Heart left ventricle (tissue), 16 donors: Measurements from ENCODE around the gene MKRN2OS. TPM values are rescaled to one million over a fixed set of nuclear protein-coding genes. Genes with fewer than 3 reads are reported as not detected.
A peak's percentile ranks its signal among the peaks of the same experiment; 100 is the strongest.
"Not testable (repeated sequence)": the region's sequence is repeated elsewhere in the genome, so short reads cannot be mapped to it uniquely, and the experiment has no call there.

Experiments used
- ATAC-seq, 4 donors: fragments of 200-7000 bp; cut with Tn5 transposase; one replicate each; pipeline ENCODE4 v1.9.1; 2020 to 2022; ENCODE audit warnings: moderate library complexity in 4 of 4, mild to moderate bottlenecking in 3 of 4, moderate number of reproducible peaks in 1 of 4
- DNase-seq, 5 donors: peaks; one replicate each; pipeline ENCODE4 v3.0.0-alpha.2; 2020
- H3K27ac ChIP-seq, 12 donors: fragments of 200-600 bp; sonication (generic) in 4 of 12; one replicate each; pipeline versions ENCODE4 v1.5.0 to v1.8.0; 2016 to 2022; ENCODE audit warnings: mild to moderate bottlenecking in 2 of 12
- H3K27me3 ChIP-seq, 9 donors: fragments of 200-600 bp; sonication (generic) in 2 of 9; one replicate each; pipeline versions ENCODE4 v1.5.1 to v1.8.0; 2016 to 2022; ENCODE audit warnings: mild to moderate bottlenecking in 3 of 9
- H3K36me3 ChIP-seq, 9 donors: fragments of 200-600 bp; sonication (generic) in 2 of 9; one replicate each; pipeline versions ENCODE4 v1.5.0 to v1.8.0; 2018 to 2022; ENCODE audit warnings: mild to moderate bottlenecking in 2 of 9
- H3K4me1 ChIP-seq, 12 donors: fragments of 200-600 bp; sonication (generic) in 4 of 12; one replicate each; pipeline versions ENCODE4 v1.5.0 to v1.8.0; 2016 to 2022; ENCODE audit warnings: mild to moderate bottlenecking in 3 of 12
- H3K4me3 ChIP-seq, 12 donors: fragments of 200-600 bp; sonication (generic) in 4 of 12; one replicate each; pipeline versions ENCODE4 v1.5.0 to v1.8.0; 2017 to 2022; ENCODE audit warnings: mild to moderate bottlenecking in 9 of 12, moderate library complexity in 4 of 12
- H3K9me3 ChIP-seq, 12 donors: fragments of 200-600 bp; sonication (generic) in 4 of 12; one replicate each; pipeline versions ENCODE4 v1.5.0 to v1.8.0; 2016 to 2022; ENCODE audit warnings: mild to moderate bottlenecking in 1 of 12
- CTCF ChIP-seq, 12 donors: fragments of 200-600 bp; sonication (generic) in 4 of 12; IDR thresholded peaks; one replicate each; pipeline versions ENCODE4 v1.5.0 to v1.8.0; 2018 to 2022; ENCODE audit warnings: antibody characterized with exemption in 12 of 12, mild to moderate bottlenecking in 5 of 12
- POLR2A ChIP-seq, 2 donors: fragments of 450-650 bp; IDR thresholded peaks; one replicate each; pipeline ENCODE4 v1.6.1; 2017; ENCODE audit warnings: antibody characterized with exemption in 2 of 2, mild to moderate bottlenecking in 2 of 2, moderate library complexity in 2 of 2
- WGBS, 4 donors: extraction: QIAGEN DNeasy Blood & Tissue Kit in 2 of 4; methylation state at CpG; one replicate each; pipeline versions ENCODE4 v1.1.5 to v1.1.7; 2013 to 2018; 5-methylcytosine and 5-hydroxymethylcytosine counted together
- intact Hi-C, 10 donors: fragments of 100-400 bp; cut with DNase I; formaldehyde crosslinking; loops; one replicate each; pipeline versions ENCODE4 v1.11.1 to v1.14.2; 2022
- polyA plus RNA-seq, 2 donors: library from polyadenylated mRNA; stranded (reverse); fragments of 200-250 nt; gene quantifications; one replicate each; pipeline ENCODE4 v1.2.3, GENCODE V29; 2013
- total RNA-seq, 9 donors: library from RNA; depleted of rRNA in 2 of 9; stranded (reverse); fragments of >200 nt in 2 of 9; fragmentation: NEBNext Ultra II Directional in 3 of 9; extraction: Animal tissue kit (Norgen Biotek cat#: 25700) in 3 of 9; gene quantifications; one replicate each; pipeline versions ENCODE4 v1.1.0 to v1.2.4, GENCODE V29; 2016 to 2023
- donor health status: ischemic (EF 13 %, LVEDD 7.1; RV severe dilation, severe dysfunction).
- donor health status: healthy with polysubstance abuse.
- donor health status: DM: no; HTN: yes; CAD: no.
- donor health status: DM: no; HTN: no; CAD: no.
- donor health status: ischemic (EF 25% LVEDD 6.9; RV normal size, moderate dysfunction).
- donor health status: ischemic (EF 25% LVEDD 5.7; RV mildly dilated, moderate dysfunction).
- donor health status: healthy.
- donor health status: DM: yes; HTN: yes; CAD: no.
- donor health status: ischemic (EF 35%, LVEDD 5.7; RV mildly dilated, moderate dysfunction).
- donor health status: nonischemic (EF 11% LVEDD 7.7; RV severe dilation, severe dysfunction).
- donor health status: DM: yes; HTN: yes; CAD: no.
- donor health status: PGD.
- donor health status: ischemic (EF 29% LVEDD 5.4; RV normal size, mild dysfunction).
- donor health status: nonischemic (EF 23%, LVEDD 6.1; RV moderate dilation, normal function).

The MKRN2OS gene
- total and polyA plus RNA-seq, 11 donors, result 0.42 to 11.4 (median 1.1) TPM; not detected in 4

GRCh38 chr3:12553921-12554391, 8.7 kb upstream of the MKRN2OS start:
- Histone ChIP-seq H3K9me3 (no peaks in the 10 kb centered on the region), H3K4me1 (peaks cover 0 to 32% (median 23%) of the 10 kb centered on the region in 12 donors), H3K4me3 (peak overlapping the region; percentile 19 to 63 (median 48)), H3K27me3 (peaks cover 0 to 17% (median 0%) of the 10 kb centered on the region in 9 donors), H3K36me3 (no peaks in the 10 kb centered on the region), H3K27ac (peak overlapping the region in 4 of 12 donors; percentile 7 to 54 (median 30))
- 3 to 10% (median 6%) methylated on average over 26 of the region's 26 CpGs for WGBS, 4 donors
- no peak for TF ChIP-seq CTCF (IDR thresholded peaks at IDR 0.05)
- TF ChIP-seq POLR2A (IDR thresholded peaks at IDR 0.05), result no peak
- no peak for ATAC-seq
- intact Hi-C loops, result loop anchor here in 2 of 10 donors (10.0 kb wide), 1 partner anchor 111 kb away; the partner anchor contains the start of gene RAF1 (in 2 of the 2)
- DNase-seq, result peak in 2 of 5 donors; percentile 32 to 36

- Histone ChIP-seq H3K36me3 (no peaks in the 10 kb centered on the region), H3K27me3 (peaks cover 0 to 17% (median 0%) of the 10 kb centered on the region in 9 donors), H3K4me3 (no peak overlapping the region), H3K4me1 (peaks cover 0 to 11% (median 0%) of the 10 kb centered on the region in 12 donors), H3K27ac (no peak overlapping the region), H3K9me3 (no peaks in the 10 kb centered on the region)
- DNase-seq (no peak), ATAC-seq (no peak)
- no peak for TF ChIP-seq POLR2A (IDR thresholded peaks at IDR 0.05)
- no peak for TF ChIP-seq CTCF (IDR thresholded peaks at IDR 0.05)
- intact Hi-C loops, result loop anchor here in 3 of 10 donors (10.0 kb wide), 2 partner anchors 115 to 355 kb away; partner anchors contain the start of gene RAF1 (in 2 of the 3)
- WGBS, 4 donors, result 71 to 81% (median 76%) methylated on average over 7 of the region's 7 CpGs
These were observed 4.9 kb upstream of the MKRN2OS start for GRCh38 chr3:12549971-12550760.

GRCh38 chr3:12544652-12545472, 437 bp downstream of the MKRN2OS start:
- no peaks in the 10 kb centered on the region for H3K27me3 ChIP-seq
- H3K4me1 ChIP-seq, result no peaks in the 10 kb centered on the region
- DNase-seq (no peak), ATAC-seq (no peak)
- no peaks in the 10 kb centered on the region for H3K9me3 ChIP-seq
- H3K27ac ChIP-seq, result no peak overlapping the region
- TF ChIP-seq CTCF (IDR thresholded peaks at IDR 0.05) (no peak), POLR2A (IDR thresholded peaks at IDR 0.05) (no peak)
- 75 to 78% (median 76%) methylated on average over 11 of the region's 11 CpGs for WGBS, 4 donors
- intact Hi-C loops, result loop anchor here in 1 of 10 donors (10.0 kb wide), 1 partner anchor 360 kb away; no protein-coding TSS in a partner anchor
- H3K4me3 ChIP-seq, result no peak overlapping the region
- H3K36me3 ChIP-seq, result peaks cover 0 to 9% (median 0%) of the 10 kb centered on the region in 9 donors

GRCh38 chr3:12543497-12543896, 1.8 kb downstream of the MKRN2OS start:
- not testable (repeated sequence) for DNase-seq, H3K4me1 ChIP-seq, H3K4me3 ChIP-seq, H3K27me3 ChIP-seq, H3K27ac ChIP-seq, H3K9me3 ChIP-seq, ATAC-seq
- H3K36me3 ChIP-seq, result peaks cover 0 to 16% (median 3%) of the 10 kb centered on the region in 9 donors
- intact Hi-C loops, result loop anchor here in 1 of 10 donors (10.0 kb wide), 1 partner anchor 361 kb away; no protein-coding TSS in a partner anchor
- 89 to 93% (median 90%) methylated on average over 12 of the region's 12 CpGs for WGBS, 4 donors
